OCI-LY3 (cell line): Measurements from ENCODE around the gene WDFY1.
"Not testable (repeated sequence)": the region's sequence is repeated elsewhere in the genome, so short reads cannot be mapped to it uniquely, and the experiment has no call there.

ENCODE experiments used
- H2AFZ ChIP-seq: fragments of 200-600, 300-600 bp; shearing (Covaris generic); 2 replicates; pipeline ENCODE4 v1.6.0; 2014; ENCODE audit warnings: antibody characterized with exemption, low read depth, low read length
- H3K27ac ChIP-seq: fragments of 200-600, 300-600 bp; sonication (generic); 2 replicates; pipeline ENCODE4 v1.5.1; 2014; ENCODE audit warnings: mild to moderate bottlenecking, low read length, moderate library complexity, mixed read lengths
- H3K27me3 ChIP-seq: fragments of 200-600, 300-600 bp; sonication (generic); 2 replicates; pipeline ENCODE4 v1.6.1; 2014; ENCODE audit warnings: low read depth, low read length, mixed read lengths
- H3K36me3 ChIP-seq: fragments of 200-600, 300-600 bp; sonication (generic); replicated peaks from 2 replicates; pipeline ENCODE3; 2014; ENCODE audit warnings: low read depth, low read length, mixed read lengths
- H3K4me1 ChIP-seq: fragments of 300-600, 200-600 bp; sonication (generic); 2 replicates; pipeline ENCODE4 v1.6.1; 2014; ENCODE audit warnings: low read length, mixed read lengths
- H3K4me2 ChIP-seq: fragments of 200-600, 300-600 bp; sonication (generic); 2 replicates; pipeline ENCODE4 v1.6.1; 2014; ENCODE audit warnings: low read length, mixed read lengths
- H3K4me3 ChIP-seq: fragments of 300-600, 200-600 bp; sonication (generic); 2 replicates; pipeline ENCODE4 v1.5.1; 2014; ENCODE audit warnings: antibody characterized with exemption, mild to moderate bottlenecking, low read length, moderate library complexity
- H3K79me2 ChIP-seq: fragments of 300-600, 200-600 bp; shearing (Covaris generic); 2 replicates; pipeline ENCODE4 v1.6.1; 2014; ENCODE audit warnings: mild to moderate bottlenecking, low read length, mixed read lengths
- H3K9ac ChIP-seq: fragments of 300-600, 200-600 bp; shearing (Covaris generic); 2 replicates; pipeline ENCODE4 v1.6.0; 2014; ENCODE audit warnings: mild to moderate bottlenecking, low read length, moderate library complexity
- H3K9me3 ChIP-seq: fragments of 200-600, 300-600 bp; shearing (Covaris generic); 2 replicates; pipeline ENCODE4 v1.6.1; 2014; ENCODE audit warnings: low read length, mixed read lengths; ENCODE audit not compliant: insufficient read depth
- H4K20me1 ChIP-seq: fragments of 200-600, 300-600 bp; sonication (generic); 2 replicates; pipeline ENCODE4 v1.6.1; 2016; ENCODE audit warnings: low read length, mixed read lengths; ENCODE audit not compliant: insufficient read depth
- EZH2phosphoT487 ChIP-seq: fragments of 200-600 bp; shearing (Covaris generic); IDR thresholded peaks from 2 replicates; pipeline ENCODE4 v1.6.1; 2018; ENCODE audit warnings: antibody characterized with exemption, mixed run types, low read depth
- TF ChIP-seq, protein P1 (sequence below): fragments of 200-600, 300-600 bp; sonication (generic); IDR thresholded peaks from 2 replicates; pipeline ENCODE4 v1.5.1; 2014; ENCODE audit warnings: antibody characterized with exemption, low read length, low read depth

WDFY1 gene

DNA sequence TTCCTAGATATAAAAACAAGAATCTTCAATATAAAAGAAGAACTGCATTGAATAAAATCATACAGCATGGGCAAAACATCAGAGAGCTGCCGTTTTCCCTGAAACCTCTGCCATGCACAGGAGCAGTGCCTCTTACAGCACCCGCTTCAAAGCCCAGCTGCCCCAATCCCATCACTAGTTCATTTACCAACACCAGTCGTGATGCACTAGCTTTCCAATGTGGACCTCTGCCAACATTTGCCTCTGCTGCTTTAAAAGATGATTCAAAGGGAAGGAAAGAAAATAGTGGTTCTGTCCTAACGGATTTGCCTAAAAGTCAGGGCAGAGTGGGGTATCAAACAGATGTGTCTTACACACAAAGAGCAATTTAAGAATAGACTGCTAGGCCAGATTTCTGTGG is 64.3 kb downstream of the WDFY1 start:
- H3K27ac ChIP-seq = no peak overlapping the region
- no peak overlapping the region for H3K4me3 ChIP-seq
- peaks cover 43% of the 10 kb centered on the region for H3K4me1 ChIP-seq
- 0 out of 2 replicates have a peak, but pooled peaks cover 3% of the 10 kb centered on the region for H4K20me1 ChIP-seq
- H3K36me3 ChIP-seq = peaks cover 38% of the 10 kb centered on the region
- no peaks in the 10 kb centered on the region for H3K27me3 ChIP-seq
- H3K4me2 ChIP-seq = no peak overlapping the region
- no peak for TF ChIP-seq EZH2phosphoT487
- TF ChIP-seq, protein P1, sequence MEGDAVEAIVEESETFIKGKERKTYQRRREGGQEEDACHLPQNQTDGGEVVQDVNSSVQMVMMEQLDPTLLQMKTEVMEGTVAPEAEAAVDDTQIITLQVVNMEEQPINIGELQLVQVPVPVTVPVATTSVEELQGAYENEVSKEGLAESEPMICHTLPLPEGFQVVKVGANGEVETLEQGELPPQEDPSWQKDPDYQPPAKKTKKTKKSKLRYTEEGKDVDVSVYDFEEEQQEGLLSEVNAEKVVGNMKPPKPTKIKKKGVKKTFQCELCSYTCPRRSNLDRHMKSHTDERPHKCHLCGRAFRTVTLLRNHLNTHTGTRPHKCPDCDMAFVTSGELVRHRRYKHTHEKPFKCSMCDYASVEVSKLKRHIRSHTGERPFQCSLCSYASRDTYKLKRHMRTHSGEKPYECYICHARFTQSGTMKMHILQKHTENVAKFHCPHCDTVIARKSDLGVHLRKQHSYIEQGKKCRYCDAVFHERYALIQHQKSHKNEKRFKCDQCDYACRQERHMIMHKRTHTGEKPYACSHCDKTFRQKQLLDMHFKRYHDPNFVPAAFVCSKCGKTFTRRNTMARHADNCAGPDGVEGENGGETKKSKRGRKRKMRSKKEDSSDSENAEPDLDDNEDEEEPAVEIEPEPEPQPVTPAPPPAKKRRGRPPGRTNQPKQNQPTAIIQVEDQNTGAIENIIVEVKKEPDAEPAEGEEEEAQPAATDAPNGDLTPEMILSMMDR = no peak
- H2AFZ ChIP-seq = no peak overlapping the region
- no peak overlapping the region for H3K9ac ChIP-seq
- no peaks in the 10 kb centered on the region for H3K79me2 ChIP-seq
- H3K9me3 ChIP-seq = no peaks in the 10 kb centered on the region

DNA sequence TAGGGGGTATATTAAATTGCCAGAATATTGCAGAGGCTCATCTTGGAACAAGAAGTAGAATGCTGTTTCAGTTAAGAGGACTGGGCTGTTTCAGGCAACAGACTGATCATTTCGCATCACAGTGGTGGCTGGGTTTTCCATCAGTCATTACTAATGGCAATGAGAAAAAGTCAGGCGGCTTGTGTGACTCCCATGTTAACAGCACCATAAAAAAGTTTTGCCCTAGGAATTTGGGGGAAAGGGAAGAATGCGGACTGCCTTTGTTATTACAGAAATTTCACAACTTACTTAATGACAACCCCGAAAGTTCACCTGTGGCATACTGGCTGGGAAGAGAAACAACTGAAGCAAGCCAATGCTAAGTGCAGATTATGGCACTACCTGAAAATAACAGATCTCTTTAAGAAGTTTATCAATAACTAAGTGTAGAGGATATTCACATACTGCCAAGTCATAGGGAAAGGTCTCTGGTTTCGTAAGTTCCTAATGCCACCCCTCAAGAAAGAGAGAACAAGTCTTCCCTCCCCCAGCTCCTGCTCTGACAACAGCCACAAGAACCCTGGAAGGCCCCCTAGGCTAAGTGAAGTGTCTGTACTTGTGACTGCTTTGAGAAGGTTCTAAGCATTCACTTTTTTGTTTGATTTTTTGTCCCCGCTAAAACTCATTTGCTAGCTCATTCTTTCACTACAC is 67.3 kb downstream of the WDFY1 start:
- peak overlapping the region; percentile 21 for H3K4me2 ChIP-seq
- peaks cover 37% of the 10 kb centered on the region for H3K36me3 ChIP-seq
- H3K9ac ChIP-seq = no peak overlapping the region
- TF ChIP-seq, protein P1 = no peak
- TF ChIP-seq EZH2phosphoT487 = no peak
- H3K9me3 ChIP-seq = no peaks in the 10 kb centered on the region
- peaks cover 25% of the 10 kb centered on the region for H3K4me1 ChIP-seq
- no peak overlapping the region for H3K27ac ChIP-seq
- no peaks in the 10 kb centered on the region for H3K27me3 ChIP-seq
- 0 out of 2 replicates have a peak, but pooled peaks cover 3% of the 10 kb centered on the region for H4K20me1 ChIP-seq
- no peak overlapping the region for H2AFZ ChIP-seq
- H3K4me3 ChIP-seq = no peak overlapping the region
- no peaks in the 10 kb centered on the region for H3K79me2 ChIP-seq

DNA sequence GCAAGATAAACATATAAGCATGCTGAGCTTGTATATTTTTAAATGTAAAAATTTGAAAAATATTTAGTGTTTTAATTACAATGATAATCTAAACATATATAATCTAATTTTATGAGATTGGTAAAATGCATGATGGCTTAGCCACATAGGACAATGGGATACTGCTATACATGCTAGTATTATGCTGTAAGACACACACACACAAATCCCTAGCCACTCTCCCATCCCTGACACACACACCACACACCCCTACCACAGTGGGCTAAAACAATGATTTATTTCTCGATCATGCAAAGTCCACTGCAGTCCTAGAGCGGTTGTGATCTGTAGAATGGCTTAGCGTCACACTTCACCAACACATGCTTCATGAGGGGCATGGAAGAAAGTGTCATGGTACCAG is 71.5 kb downstream of the WDFY1 start:
- Histone ChIP-seq H3K4me3 (no peak overlapping the region), H3K9ac (no peak overlapping the region), H3K27me3 (no peaks in the 10 kb centered on the region), H4K20me1 (0 out of 2 replicates have a peak, but pooled peaks cover 3% of the 10 kb centered on the region), H3K27ac (no peak overlapping the region), H3K4me1 (peaks cover 14% of the 10 kb centered on the region), H3K4me2 (no peak overlapping the region), H3K9me3 (no peaks in the 10 kb centered on the region), H3K36me3 (peaks cover 20% of the 10 kb centered on the region), H2AFZ (no peak overlapping the region), H3K79me2 (no peaks in the 10 kb centered on the region)
- no peak for TF ChIP-seq EZH2phosphoT487
- TF ChIP-seq, protein P1 = no peak

- not testable (repeated sequence) for H3K79me2 ChIP-seq, H3K4me2 ChIP-seq, H4K20me1 ChIP-seq, H2AFZ ChIP-seq, H3K9ac ChIP-seq, H3K9me3 ChIP-seq, H3K27ac ChIP-seq, H3K27me3 ChIP-seq, H3K4me1 ChIP-seq, H3K4me3 ChIP-seq
- peaks cover 13% of the 10 kb centered on the region for H3K36me3 ChIP-seq
These were observed 72.4 kb downstream of the WDFY1 start for GRCh38 chr2:223872772-223873171.

- H3K27me3 ChIP-seq, H4K20me1 ChIP-seq, H3K9me3 ChIP-seq, H2AFZ ChIP-seq, H3K36me3 ChIP-seq, H3K4me3 ChIP-seq, H3K79me2 ChIP-seq, H3K4me1 ChIP-seq, H3K27ac ChIP-seq, H3K4me2 ChIP-seq, H3K9ac ChIP-seq: not testable (repeated sequence)
These were observed 73.5 kb downstream of the WDFY1 start for GRCh38 chr2:223871661-223872060.
